Measurements from ENCODE around the gene PSPN. TPM values are rescaled to one million over a fixed set of nuclear protein-coding genes. Genes with fewer than 3 reads are reported as not detected.

The PSPN gene
- total RNA-seq, 1 donor = 1.0 TPM

DNA sequence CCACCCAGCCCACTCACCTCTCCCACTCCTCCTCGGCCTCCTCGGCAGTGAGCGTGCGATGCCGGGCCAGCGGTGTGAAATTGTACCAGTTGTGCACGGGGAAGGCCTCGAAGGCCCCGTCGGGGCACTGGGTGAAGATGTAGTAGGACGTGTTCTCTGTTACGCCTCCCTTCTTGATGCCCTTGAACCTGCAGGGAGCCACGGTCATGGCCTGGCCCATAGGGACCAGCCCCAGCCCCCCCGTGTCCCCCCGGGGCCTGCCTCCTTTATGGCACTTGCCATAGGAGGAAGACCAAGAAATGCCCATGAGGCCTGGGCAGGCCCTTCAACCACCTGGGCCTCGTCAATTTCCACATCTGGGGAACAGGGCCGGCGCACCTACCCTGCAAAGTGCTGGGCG lies 11.6 kb upstream of the PSPN start:
- Histone ChIP-seq H3K4me3 (ENCODE audit: low read length) (no peak overlapping the region), H3K27me3 (ENCODE audit: insufficient read depth, low read length) (no peaks in the 10 kb centered on the region), H3K9me3 (ENCODE audit: low read depth, low read length) (no peaks in the 10 kb centered on the region), H3K4me1 (ENCODE audit: insufficient read depth, low read length) (peaks cover 9% of the 10 kb centered on the region)

DNA sequence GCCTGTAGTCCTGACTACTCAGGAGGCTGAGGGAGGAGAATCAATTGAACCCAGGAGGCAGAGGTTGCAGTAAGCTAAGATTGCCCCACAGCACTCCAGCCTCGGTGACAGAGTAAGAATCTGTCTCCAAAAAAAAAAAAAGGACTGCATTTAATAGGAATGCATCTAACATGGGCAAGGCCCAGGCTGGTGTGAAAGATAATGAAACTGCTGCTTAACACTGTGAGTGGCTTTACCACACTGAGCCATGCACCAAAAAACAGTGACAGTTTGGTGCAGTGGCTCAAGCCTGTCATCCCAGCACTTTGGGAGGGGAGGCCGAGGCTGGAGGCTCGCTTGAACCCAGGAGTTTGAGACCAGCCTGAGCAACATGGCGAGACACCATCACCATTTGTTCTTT lies 8.6 kb upstream of the PSPN start:
- Histone ChIP-seq H3K27me3 (ENCODE audit: insufficient read depth, low read length) (no peaks in the 10 kb centered on the region), H3K4me3 (ENCODE audit: low read length) (no peak overlapping the region), H3K4me1 (ENCODE audit: insufficient read depth, low read length) (no peaks in the 10 kb centered on the region), H3K9me3 (ENCODE audit: low read depth, low read length) (no peaks in the 10 kb centered on the region)

GRCh38 chr19:6383188-6383587 lies 7.5 kb upstream of the PSPN start:
- Histone ChIP-seq H3K9me3 (ENCODE audit: low read depth, low read length) (no peaks in the 10 kb centered on the region), H3K27me3 (ENCODE audit: insufficient read depth, low read length) (no peaks in the 10 kb centered on the region), H3K4me1 (ENCODE audit: insufficient read depth, low read length) (no peaks in the 10 kb centered on the region), H3K4me3 (ENCODE audit: low read length) (no peak overlapping the region)

DNA sequence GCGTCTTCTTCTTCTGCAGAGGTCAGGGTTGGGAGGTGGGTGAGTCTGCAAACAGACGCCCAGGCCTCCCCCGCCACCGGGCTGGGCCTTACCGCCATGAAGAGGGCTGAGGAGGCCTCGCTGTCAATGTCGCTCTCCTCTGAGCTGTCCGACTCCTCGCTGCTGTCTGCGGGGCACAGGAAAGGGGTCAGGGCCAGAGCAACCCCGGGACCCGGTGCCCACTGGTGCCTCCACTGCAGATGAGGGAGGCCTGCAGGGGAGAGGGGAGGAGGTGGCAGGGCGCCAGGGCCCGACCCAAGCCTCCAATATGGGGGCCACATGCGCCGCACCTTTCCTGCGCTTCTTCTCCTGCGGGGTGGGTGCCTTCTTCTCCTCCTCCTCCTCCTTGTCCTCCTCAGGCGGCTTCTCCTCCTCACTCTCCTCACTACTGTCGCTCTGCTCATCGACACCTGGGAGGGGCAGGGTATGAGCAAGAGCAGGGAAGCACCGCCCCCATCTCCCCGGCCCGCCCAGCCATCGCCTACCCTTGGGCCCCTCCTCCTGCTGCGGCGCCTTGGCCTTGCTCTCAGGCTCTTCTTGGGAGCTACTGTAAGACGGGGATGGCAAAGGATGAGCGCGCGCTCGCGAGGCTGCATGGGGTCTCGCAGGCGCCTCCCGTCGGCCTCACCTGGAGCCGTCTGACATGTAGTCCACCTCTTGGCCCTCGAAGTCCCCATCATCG lies 5.5 kb upstream of the PSPN start:
- no peak overlapping the region for H3K4me3 ChIP-seq (ENCODE audit: low read length)
- H3K9me3 ChIP-seq (ENCODE audit: low read depth, low read length) = no peaks in the 10 kb centered on the region
- H3K4me1 ChIP-seq (ENCODE audit: insufficient read depth, low read length) = no peaks in the 10 kb centered on the region
- no peaks in the 10 kb centered on the region for H3K27me3 ChIP-seq (ENCODE audit: insufficient read depth, low read length)

- Histone ChIP-seq H3K4me1 (ENCODE audit: insufficient read depth, low read length) (no peaks in the 10 kb centered on the region), H3K27me3 (ENCODE audit: insufficient read depth, low read length) (no peaks in the 10 kb centered on the region), H3K9me3 (ENCODE audit: low read depth, low read length) (no peaks in the 10 kb centered on the region), H3K4me3 (ENCODE audit: low read length) (no peak overlapping the region)
Measured at GRCh38 chr19:6379744-6380143, 4.0 kb upstream of the PSPN start.

DNA sequence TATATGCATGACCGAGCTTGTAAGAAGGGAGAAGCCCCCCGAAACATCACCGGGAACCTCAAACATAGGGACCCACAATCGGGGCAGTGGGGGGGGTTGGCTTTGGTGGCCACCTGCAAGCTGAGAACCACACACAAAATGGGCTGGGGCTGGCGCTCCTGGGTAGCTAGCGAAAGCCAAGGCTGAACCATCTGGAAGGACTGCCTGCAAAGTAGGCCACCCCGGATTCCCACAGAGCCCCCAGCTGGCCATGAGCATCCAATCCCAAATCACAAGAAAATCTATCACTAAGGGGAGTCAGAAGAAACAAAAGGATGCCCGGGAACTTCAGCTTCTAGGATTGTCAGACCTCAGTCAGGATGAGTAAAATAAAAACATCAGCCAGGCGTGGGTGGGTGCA lies 2.8 kb upstream of the PSPN start:
- peaks cover 7% of the 10 kb centered on the region for H3K4me1 ChIP-seq (ENCODE audit: insufficient read depth, low read length)
- no peak overlapping the region for H3K4me3 ChIP-seq (ENCODE audit: low read length)
- H3K27me3 ChIP-seq (ENCODE audit: insufficient read depth, low read length) = no peaks in the 10 kb centered on the region
- no peaks in the 10 kb centered on the region for H3K9me3 ChIP-seq (ENCODE audit: low read depth, low read length)

DNA sequence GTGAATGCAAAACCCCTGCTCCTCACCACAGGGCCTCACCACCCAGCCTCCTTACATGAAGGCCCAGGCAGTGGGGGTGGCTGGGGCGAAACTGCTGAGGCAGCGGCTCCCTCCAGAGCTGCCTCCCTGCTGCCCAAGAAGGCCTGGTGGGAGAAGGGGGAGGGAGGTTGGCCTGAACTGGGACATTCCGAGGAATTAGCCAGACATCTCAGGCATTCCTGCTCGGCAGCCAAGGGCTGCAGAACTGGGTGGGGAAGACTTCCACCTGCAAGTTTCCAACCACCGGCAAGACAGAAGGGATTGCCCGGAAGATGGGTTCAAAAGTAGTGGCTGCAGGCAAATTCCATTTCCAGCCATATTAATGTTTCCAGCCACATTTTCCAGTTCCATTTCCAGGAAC lies 2.3 kb upstream of the PSPN start:
- no peak overlapping the region for H3K4me3 ChIP-seq (ENCODE audit: low read length)
- H3K27me3 ChIP-seq (ENCODE audit: insufficient read depth, low read length) = no peaks in the 10 kb centered on the region
- peaks cover 7% of the 10 kb centered on the region for H3K4me1 ChIP-seq (ENCODE audit: insufficient read depth, low read length)
- H3K9me3 ChIP-seq (ENCODE audit: low read depth, low read length) = no peaks in the 10 kb centered on the region

GRCh38 chr19:6376512-6377190 lies 918 bp upstream of the PSPN start:
- H3K9me3 ChIP-seq (ENCODE audit: low read depth, low read length) = no peaks in the 10 kb centered on the region
- H3K4me3 ChIP-seq (ENCODE audit: low read length) = no peak overlapping the region
- peaks cover 13% of the 10 kb centered on the region for H3K4me1 ChIP-seq (ENCODE audit: insufficient read depth, low read length)
- no peaks in the 10 kb centered on the region for H3K27me3 ChIP-seq (ENCODE audit: insufficient read depth, low read length)

- peaks cover 13% of the 10 kb centered on the region for H3K4me1 ChIP-seq (ENCODE audit: insufficient read depth, low read length)
- no peaks in the 10 kb centered on the region for H3K9me3 ChIP-seq (ENCODE audit: low read depth, low read length)
- no peaks in the 10 kb centered on the region for H3K27me3 ChIP-seq (ENCODE audit: insufficient read depth, low read length)
- no peak overlapping the region for H3K4me3 ChIP-seq (ENCODE audit: low read length)
Measured at GRCh38 chr19:6374711-6375410, 872 bp downstream of the PSPN start.

- Histone ChIP-seq H3K27me3 (ENCODE audit: insufficient read depth, low read length) (no peaks in the 10 kb centered on the region), H3K9me3 (ENCODE audit: low read depth, low read length) (no peaks in the 10 kb centered on the region), H3K4me3 (ENCODE audit: low read length) (no peak overlapping the region), H3K4me1 (ENCODE audit: insufficient read depth, low read length) (peaks cover 13% of the 10 kb centered on the region)
Measured at GRCh38 chr19:6374161-6374709, 1.5 kb downstream of the PSPN start.

- no peaks in the 10 kb centered on the region for H3K9me3 ChIP-seq (ENCODE audit: low read depth, low read length)
- no peak overlapping the region for H3K4me3 ChIP-seq (ENCODE audit: low read length)
- peaks cover 13% of the 10 kb centered on the region for H3K4me1 ChIP-seq (ENCODE audit: insufficient read depth, low read length)
- H3K27me3 ChIP-seq (ENCODE audit: insufficient read depth, low read length) = no peaks in the 10 kb centered on the region
Measured at GRCh38 chr19:6373813-6374108, 2.0 kb downstream of the PSPN start.

DNA sequence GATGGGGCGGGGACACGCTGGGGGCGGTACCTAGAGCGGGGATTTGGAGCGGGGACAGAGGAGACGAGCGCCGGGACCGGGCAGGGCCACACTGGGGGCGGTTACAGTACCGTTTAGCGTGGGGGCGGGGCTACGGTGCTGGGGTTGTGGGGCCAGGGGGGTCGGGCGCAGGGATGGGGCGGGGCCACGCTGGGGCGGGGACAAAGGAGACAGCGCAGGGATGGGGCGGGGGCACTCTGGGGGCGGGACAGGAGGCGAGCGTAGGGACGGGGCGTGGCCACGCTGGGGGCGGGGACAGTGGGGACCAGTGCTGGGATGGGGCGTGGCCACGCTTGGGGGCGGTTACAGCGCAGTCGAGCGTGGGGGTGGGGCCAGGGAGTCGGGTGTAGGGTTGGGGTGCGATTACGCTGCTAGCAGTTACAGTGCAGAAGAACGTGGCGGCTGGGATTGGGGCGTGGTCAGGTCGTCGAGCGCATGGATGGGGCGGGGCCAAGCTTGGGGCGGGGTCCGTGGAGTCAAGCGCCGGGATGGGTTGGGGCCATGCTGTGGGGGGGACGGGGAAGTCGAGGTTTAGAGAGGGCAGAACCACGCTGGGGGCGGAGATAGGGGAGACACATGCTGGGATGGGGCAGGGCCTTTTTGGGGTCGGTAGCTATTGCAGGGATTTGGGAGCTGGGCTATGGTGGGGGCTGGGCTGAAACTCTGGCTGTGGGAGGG lies 2.5 kb downstream of the PSPN start:
- no peaks in the 10 kb centered on the region for H3K9me3 ChIP-seq (ENCODE audit: low read depth, low read length)
- peak overlapping the region; percentile 77 for H3K4me3 ChIP-seq (ENCODE audit: low read length)
- H3K27me3 ChIP-seq (ENCODE audit: insufficient read depth, low read length) = no peaks in the 10 kb centered on the region
- H3K4me1 ChIP-seq (ENCODE audit: insufficient read depth, low read length) = peaks cover 13% of the 10 kb centered on the region

DNA sequence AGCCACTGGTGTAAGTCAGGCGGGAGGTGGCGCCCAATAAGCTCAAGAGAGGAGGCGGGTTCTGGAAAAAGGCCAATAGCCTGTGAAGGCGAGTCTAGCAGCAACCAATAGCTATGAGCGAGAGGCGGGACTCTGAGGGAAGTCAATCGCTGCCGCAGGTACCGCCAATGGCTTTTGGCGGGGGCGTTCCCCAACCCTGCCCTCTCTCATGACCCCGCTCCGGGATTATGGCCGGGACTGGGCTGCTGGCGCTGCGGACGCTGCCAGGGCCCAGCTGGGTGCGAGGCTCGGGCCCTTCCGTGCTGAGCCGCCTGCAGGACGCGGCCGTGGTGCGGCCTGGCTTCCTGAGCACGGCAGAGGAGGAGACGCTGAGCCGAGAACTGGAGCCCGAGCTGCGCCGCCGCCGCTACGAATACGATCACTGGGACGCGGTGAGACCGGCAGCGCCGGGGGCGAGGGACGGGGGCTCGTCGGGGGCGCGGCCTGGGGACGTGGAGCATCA lies 3.1 kb downstream of the PSPN start, which contains the start of gene ALKBH7:
TSS of gene ALKBH7 (plus strand) at position 201 of the 502 bp plus-strand sequence. CDS start at position 228, 27 bp downstream.
- peaks cover 13% of the 10 kb centered on the region for H3K4me1 ChIP-seq (ENCODE audit: insufficient read depth, low read length)
- no peaks in the 10 kb centered on the region for H3K9me3 ChIP-seq (ENCODE audit: low read depth, low read length)
- no peaks in the 10 kb centered on the region for H3K27me3 ChIP-seq (ENCODE audit: insufficient read depth, low read length)
- peak within 1 kb of the TSS; percentile 77 for H3K4me3 ChIP-seq (ENCODE audit: low read length)

DNA sequence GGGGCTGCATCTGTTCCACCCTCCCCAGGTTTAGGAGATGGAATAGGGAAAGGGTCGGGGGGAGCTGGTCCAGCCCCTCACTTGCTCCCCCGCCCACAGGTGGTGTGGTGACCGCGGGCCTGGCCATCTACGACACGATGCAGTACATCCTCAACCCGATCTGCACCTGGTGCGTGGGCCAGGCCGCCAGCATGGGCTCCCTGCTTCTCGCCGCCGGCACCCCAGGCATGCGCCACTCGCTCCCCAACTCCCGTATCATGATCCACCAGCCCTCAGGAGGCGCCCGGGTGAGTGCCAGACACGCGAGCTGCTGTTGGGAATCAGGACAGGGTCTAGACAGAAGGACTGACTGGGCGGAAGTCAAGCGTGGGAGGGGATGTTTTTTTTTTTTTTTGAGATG lies 11.4 kb downstream of the PSPN start:
- Histone ChIP-seq H3K4me3 (ENCODE audit: low read length) (no peak overlapping the region), H3K9me3 (ENCODE audit: low read depth, low read length) (no peaks in the 10 kb centered on the region), H3K4me1 (ENCODE audit: insufficient read depth, low read length) (peaks cover 22% of the 10 kb centered on the region), H3K27me3 (ENCODE audit: insufficient read depth, low read length) (no peaks in the 10 kb centered on the region)
